ENCODE measurements around the gene CEBPB.
A peak's percentile ranks its signal among the peaks of the same experiment; 100 is the strongest.
"Not testable (repeated sequence)": the region's sequence is repeated elsewhere in the genome, so short reads cannot be mapped to it uniquely, and the experiment has no call there.

CEBPB gene

GRCh38 chr20:50190251-50191064 is at the start of gene CEBPB:
CEBPB (plus strand) TSS chr20:50190830; CDS start chr20:50191034, 204 bp downstream.
- DNase-seq = peak; percentile 78 to 79

DNA sequence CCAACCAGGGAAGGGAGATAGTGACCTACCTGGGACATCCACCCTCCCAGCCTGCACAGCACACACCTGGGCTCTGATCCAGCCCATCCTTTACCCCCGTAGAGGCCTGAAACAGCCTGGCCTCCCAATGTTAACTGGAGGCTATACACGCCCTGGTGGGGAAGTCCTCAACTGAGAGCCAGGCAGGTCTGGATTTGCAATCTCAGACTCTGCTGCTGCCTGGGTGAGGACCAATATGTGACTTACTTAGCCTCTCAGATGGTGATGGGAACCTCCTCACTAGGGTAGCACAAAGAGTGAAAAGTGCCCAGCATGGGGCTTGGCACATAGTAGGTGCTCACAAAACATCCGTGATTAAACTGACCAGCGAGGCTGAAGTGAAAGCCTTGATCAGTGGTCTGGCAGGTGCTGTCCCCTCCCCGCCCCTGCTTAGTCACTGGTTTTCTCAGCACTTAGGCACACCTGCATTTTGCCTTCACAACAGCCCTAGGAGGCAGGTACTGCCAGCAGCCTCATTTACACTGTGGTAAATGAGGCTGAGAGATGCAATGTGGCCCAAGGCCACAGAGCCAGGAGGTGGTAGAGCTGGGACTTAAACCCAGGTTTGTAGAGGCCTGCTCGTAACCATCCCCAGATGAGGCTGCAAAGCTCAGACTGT is 49.5 kb upstream of the CEBPB start:
- no peak for DNase-seq

GRCh38 chr20:50141811-50142561 is 48.6 kb upstream of the CEBPB start:
- no peak for DNase-seq

GRCh38 chr20:50142812-50143211 is 47.8 kb upstream of the CEBPB start:
- DNase-seq = no peak

GRCh38 chr20:50144362-50144761 is 46.3 kb upstream of the CEBPB start:
- no peak for DNase-seq

GRCh38 chr20:50145566-50145965 is 45.1 kb upstream of the CEBPB start:
- DNase-seq = no peak

DNA sequence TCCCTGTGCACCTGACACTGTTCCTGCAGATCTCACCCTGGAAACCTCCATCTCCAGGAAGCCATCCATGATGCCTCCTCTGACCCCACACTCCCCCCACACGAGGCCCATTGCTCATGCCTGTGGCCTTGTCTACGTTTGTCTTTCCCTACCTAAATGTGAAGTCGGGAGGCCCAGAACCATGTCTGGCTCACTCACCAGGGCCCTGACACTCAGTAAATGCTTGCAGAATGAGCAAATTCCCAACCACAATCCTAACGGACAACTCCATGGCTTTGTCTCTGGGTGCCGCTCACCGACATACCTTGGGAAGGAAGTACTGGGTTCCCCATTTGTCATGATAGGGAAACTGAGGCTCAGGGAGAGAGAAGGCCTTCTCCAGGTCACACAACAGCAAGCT is 44.4 kb upstream of the CEBPB start:
- DNase-seq = no peak

DNA sequence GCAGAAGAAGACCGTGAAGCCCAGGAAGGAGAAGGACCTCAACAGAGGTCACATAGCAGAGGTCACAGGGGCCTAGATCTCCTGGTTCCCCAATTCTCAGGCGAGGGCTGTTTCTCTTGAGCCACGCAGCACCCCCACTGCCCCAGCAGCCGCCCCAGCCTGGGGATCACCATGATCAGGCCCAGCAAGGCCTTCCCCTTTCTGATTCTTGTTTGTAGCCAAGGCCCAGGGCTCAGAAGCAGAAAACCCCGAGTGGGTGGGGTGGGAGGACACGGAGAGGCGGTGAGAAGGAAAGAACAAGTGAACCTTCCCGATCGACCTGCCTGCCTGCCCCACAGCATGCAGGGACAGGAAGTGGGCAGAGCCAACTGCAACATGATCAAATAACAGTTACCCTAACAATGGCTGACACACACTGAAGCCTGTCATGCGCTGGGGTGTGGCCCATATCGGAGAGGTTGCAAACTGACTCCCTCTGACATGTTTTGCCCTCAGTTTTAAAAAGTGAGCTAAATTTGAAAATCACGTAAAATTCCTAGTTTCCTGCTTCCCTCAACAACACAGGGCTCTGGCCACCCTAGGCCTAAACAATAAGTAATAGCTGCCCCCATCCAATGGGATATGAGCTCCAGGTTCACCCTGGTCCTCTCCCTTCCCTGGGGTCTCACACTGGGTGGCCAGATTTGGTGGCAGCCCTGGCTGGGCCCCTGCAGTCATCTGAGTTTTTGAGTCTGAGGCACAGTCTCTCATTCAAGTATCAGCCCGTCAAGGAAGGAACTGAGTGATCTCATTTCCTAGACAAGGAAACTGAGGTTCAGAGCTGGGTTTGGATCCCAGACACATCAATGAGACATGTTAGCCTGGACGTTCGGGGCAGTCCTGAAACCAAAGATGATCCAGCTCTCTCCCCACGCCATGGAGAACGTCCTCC is 43.6 kb upstream of the CEBPB start:
- DNase-seq = peak; percentile 76 to 82

GRCh38 chr20:50149481-50150254 is 41.0 kb upstream of the CEBPB start:
- no peak for DNase-seq

DNA sequence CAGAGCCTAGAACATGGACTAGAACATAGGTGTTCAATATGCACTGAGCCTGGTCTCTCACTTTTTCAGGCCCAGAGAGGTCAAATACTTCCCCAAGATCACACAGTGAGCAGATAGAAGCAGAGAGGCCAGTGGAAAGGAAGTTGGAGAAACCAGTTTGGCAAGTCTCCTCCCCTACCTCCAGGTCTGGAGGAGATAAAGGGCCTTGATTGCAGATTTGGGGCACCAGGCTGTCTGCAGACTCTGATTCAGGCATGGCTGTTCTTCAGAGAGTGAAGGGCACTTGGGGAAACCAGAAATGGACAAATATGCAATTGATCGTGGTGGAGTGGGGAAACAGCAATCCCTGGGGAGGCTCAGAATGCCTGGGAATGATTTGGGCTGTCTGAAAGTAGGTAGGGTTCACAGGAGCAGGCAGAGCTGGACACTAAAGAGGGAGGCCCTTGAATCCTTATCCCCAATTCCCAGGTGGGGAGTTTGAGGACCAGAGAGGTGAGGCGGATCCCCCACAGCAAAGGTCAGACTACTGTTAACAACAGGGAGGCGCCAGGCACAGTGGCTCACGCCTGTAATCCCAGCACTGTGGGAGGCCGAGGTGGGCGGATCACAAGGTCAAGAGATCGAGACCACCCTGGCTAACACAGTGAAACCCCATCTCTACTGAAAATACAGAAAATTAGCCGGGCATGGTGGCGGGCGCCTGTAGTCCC is 39.4 kb upstream of the CEBPB start:
- no peak for DNase-seq

- DNase-seq = no peak
Measured at GRCh38 chr20:50152394-50153152, 38.1 kb upstream of the CEBPB start.

- DNase-seq = no peak
Measured at GRCh38 chr20:50153153-50153499, 37.5 kb upstream of the CEBPB start.

GRCh38 chr20:50153500-50154377 is 36.9 kb upstream of the CEBPB start, which contains the start of gene PEDS1:
PEDS1 (minus strand) TSS chr20:50153723; CDS start chr20:50153637, 86 bp downstream.
- DNase-seq = peak; percentile 63 to 64

- DNase-seq = not testable (repeated sequence)
Measured at GRCh38 chr20:50161494-50161893, 29.1 kb upstream of the CEBPB start.

GRCh38 chr20:50163570-50164317 is 26.9 kb upstream of the CEBPB start:
- DNase-seq = no peak

GRCh38 chr20:50165684-50166554 is 24.7 kb upstream of the CEBPB start:
- DNase-seq = peak; percentile 85 to 88

- DNase-seq = peak; percentile 82 to 88
Measured at GRCh38 chr20:50169329-50169823, 21.3 kb upstream of the CEBPB start.

Data from activated CD4-positive, alpha-beta T cell treated with anti-CD3 and anti-CD28 coated beads, Interleukin-2, amount 50 U/mL, for 4 hours (primary cell).